GM12878 (cell line): ENCODE data around the gene DYNC2H1. TPM values are rescaled to one million over a fixed set of nuclear protein-coding genes. Genes with fewer than 3 reads are reported as not detected.

ENCODE experiments used
- ATAC-seq: fragments of 200-7000 bp; cut with Tn5 transposase; 3 replicates; pipeline ENCODE4 v1.9.1; 2020; ENCODE audit warnings: mild to moderate bottlenecking, moderate library complexity
- BruUV-seq: library from RNA; stranded (reverse); fragments of 400-500 nt; replicated peaks from 2 replicates; lab custom pipeline; 2021; lab: Mats Ljungman, UMichigan
- CTCF ChIA-PET: fragments of 300-600 bp; sonication (Branson Sonifier 250); formaldehyde crosslinking; extraction: SDS; loops from one replicate; lab custom pipeline; 2021; ENCODE audit warnings: inconsistent platforms; lab: Yijun Ruan, JAX
- POLR2A ChIA-PET: fragments of 350-600 bp; formaldehyde crosslinking; extraction: SDS; loops from one replicate; lab custom pipeline; 2021; ENCODE audit warnings: inconsistent platforms; lab: Charles Lee
- RAD21 ChIA-PET: fragments of 300-600 bp; sonication (Branson Sonifier 250); formaldehyde crosslinking; loops from one replicate; lab custom pipeline; 2023; ENCODE audit warnings: antibody characterized with exemption; ENCODE audit not compliant: unreplicated experiment; lab: Charles Lee
- SMC1A ChIA-PET: fragments of 300-600 bp; sonication (Branson Sonifier 250); formaldehyde crosslinking; loops from one replicate; lab custom pipeline; 2023; ENCODE audit not compliant: unreplicated experiment, uncharacterized antibody; lab: Charles Lee
- DNase-seq: peaks from one replicate; pipeline ENCODE4 v3.0.0-alpha.2; 2011; ENCODE audit warnings: low read depth, low spot score
- FAIRE-seq: peaks from 3 replicates; lab custom pipeline; 2011; peaks lifted over from hg19 to GRCh38; lab: Jason Lieb, UNC
- H2AFZ ChIP-seq: 2 replicates; pipeline ENCODE4 v1.6.0; 2011; ENCODE audit warnings: low read depth, low read length, control low read depth; ENCODE audit not compliant: control insufficient read depth
- H3K27ac ChIP-seq: 2 replicates; pipeline ENCODE4 v1.5.1; 2011; ENCODE audit warnings: control low read depth; ENCODE audit not compliant: control insufficient read depth, insufficient read depth
- H3K27me3 ChIP-seq, 2 experiments: replicated peaks in 1 of 2; 2 replicates each; pipeline versions ENCODE4 v1.6.0 to v1.6.1; 2011; ENCODE audit warnings: low read length in 1 of 2; ENCODE audit not compliant: control insufficient read depth in 2 of 2, insufficient read depth in 2 of 2
- H3K36me3 ChIP-seq, 2 experiments: 2 replicates each; pipeline ENCODE4 v1.5.1; 2011; ENCODE audit warnings: low read length in 1 of 2; ENCODE audit not compliant: control insufficient read depth in 2 of 2, insufficient read depth in 2 of 2
- H3K4me1 ChIP-seq: 2 replicates; pipeline ENCODE4 v1.6.1; 2011; ENCODE audit warnings: mild to moderate bottlenecking, low read length, moderate library complexity, mixed read lengths; ENCODE audit not compliant: control insufficient read depth, insufficient read depth
- H3K4me2 ChIP-seq: 2 replicates; pipeline ENCODE4 v1.6.0; 2011; ENCODE audit warnings: control low read depth; ENCODE audit not compliant: control insufficient read depth, insufficient read depth
- H3K4me3 ChIP-seq: fragments of 200-600 bp; sonication (generic); 2 replicates; pipeline ENCODE4 v1.5.1; 2016
- H3K79me2 ChIP-seq: 2 replicates; pipeline ENCODE4 v1.6.0; 2011; ENCODE audit warnings: low read length; ENCODE audit not compliant: control insufficient read depth, insufficient read depth
- H3K9ac ChIP-seq: 2 replicates; pipeline ENCODE4 v1.8.0; 2011; ENCODE audit warnings: low read length, control low read depth, mixed read lengths; ENCODE audit not compliant: control insufficient read depth, insufficient read depth
- H3K9me3 ChIP-seq: replicated peaks from 3 replicates; pipeline ENCODE4 v1.5.1; 2011; ENCODE audit warnings: mild to moderate bottlenecking, low read length; ENCODE audit not compliant: control insufficient read depth, insufficient read depth
- H4K20me1 ChIP-seq: 2 replicates; pipeline ENCODE4 v1.6.0; 2011; ENCODE audit not compliant: control insufficient read depth, insufficient read depth
- ASH2L ChIP-seq: fragments of 300-600, 200-600 bp; sonication (generic); IDR thresholded peaks from 2 replicates; pipeline ENCODE4 v1.6.1; 2017; ENCODE audit warnings: low read depth, mild to moderate bottlenecking, borderline replicate concordance
- BCL3 ChIP-seq: IDR thresholded peaks from 2 replicates; pipeline ENCODE4 v1.6.1; 2011; ENCODE audit warnings: borderline replicate concordance, low read depth, mild to moderate bottlenecking, moderate library complexity, low read length; ENCODE audit not compliant: insufficient read depth, poor library complexity, severe bottlenecking
- BCLAF1 ChIP-seq: fragments of 450-650 bp; IDR thresholded peaks from 2 replicates; pipeline ENCODE4 v1.6.1; 2017; ENCODE audit warnings: antibody characterized with exemption, mild to moderate bottlenecking, moderate library complexity
- CBX3 ChIP-seq: fragments of 200-600 bp; sonication (generic); IDR thresholded peaks from 2 replicates; pipeline ENCODE4 v1.6.1; 2016; ENCODE audit warnings: low read depth, borderline replicate concordance
- CREB1 ChIP-seq: IDR thresholded peaks from 2 replicates; pipeline ENCODE4 v1.6.1; 2012; ENCODE audit warnings: low read depth, mild to moderate bottlenecking, inconsistent platforms
- EED ChIP-seq: sonication (generic); IDR thresholded peaks from 2 replicates; pipeline ENCODE4 v1.6.1; 2016; ENCODE audit warnings: antibody characterized with exemption, low read depth
- EGR1 ChIP-seq, 2 experiments: IDR thresholded peaks; 1 replicate in 1 of 2; 2 replicates in 1 of 2; pipeline ENCODE4 v1.6.1; 2011 to 2012; ENCODE audit warnings: low read depth in 2 of 2, low read length in 2 of 2, borderline replicate concordance in 1 of 2, mild to moderate bottlenecking in 1 of 2, moderate library complexity in 1 of 2
- IRF4 ChIP-seq: IDR thresholded peaks from 2 replicates; pipeline ENCODE4 v1.6.1; 2011; ENCODE audit warnings: low read depth, low read length
- NFXL1 ChIP-seq: fragments of 450-650 bp; IDR thresholded peaks from 2 replicates; pipeline ENCODE4 v1.6.1; 2017; ENCODE audit warnings: antibody characterized with exemption, mild to moderate bottlenecking, borderline replicate concordance
- NR2F1 ChIP-seq: fragments of 450-650 bp; conservative IDR thresholded peaks from 2 replicates; pipeline ENCODE4 v1.6.1; 2017; ENCODE audit warnings: mild to moderate bottlenecking
- PML ChIP-seq: IDR thresholded peaks from 2 replicates; pipeline ENCODE4 v1.6.1; 2012; ENCODE audit warnings: low read length, inconsistent platforms
- RUNX3 ChIP-seq: IDR thresholded peaks from 2 replicates; pipeline ENCODE4 v1.6.1; 2012; ENCODE audit warnings: low read length, inconsistent platforms
- SP1 ChIP-seq: IDR thresholded peaks from one replicate; pipeline ENCODE4 v1.6.1; 2011; ENCODE audit warnings: low read depth, low read length
- SUZ12 ChIP-seq: fragments of 200-600 bp; sonication (generic); IDR thresholded peaks from one replicate; pipeline ENCODE4 v1.6.1; 2018; ENCODE audit warnings: antibody characterized with exemption, mild to moderate bottlenecking; ENCODE audit not compliant: unreplicated experiment
- TCF7 ChIP-seq: IDR thresholded peaks from 2 replicates; pipeline ENCODE4 v1.6.1; 2014; ENCODE audit warnings: antibody characterized with exemption, borderline replicate concordance
- ZNF274 ChIP-seq: IDR thresholded peaks from one replicate; pipeline ENCODE4 v1.8.0; 2011; ENCODE audit not compliant: insufficient read length, insufficient read depth
- WGBS: methylation state at CpG from one replicate; pipeline ENCODE4 v1.1.6; 2016; ENCODE audit warnings: low lambda C conversion rate; ENCODE audit not compliant: insufficient replicate concordance, insufficient coverage; ENCODE audit errors: missing lambda C conversion rate; 5-methylcytosine and 5-hydroxymethylcytosine counted together
- in situ Hi-C: fragments of 300-500 bp; cut with MboI; formaldehyde crosslinking; loops from 9 replicates; pipeline ENCODE4 v1.14.3; 2018; ENCODE audit warnings: mixed read lengths
- intact Hi-C: fragments of 100-400 bp; cut with micrococcal nuclease; formaldehyde crosslinking; loops from one replicate; pipeline ENCODE4 v1.14.2; 2022; ENCODE audit not compliant: unreplicated experiment
- polyA plus RNA-seq, 11 experiments: library from polyadenylated mRNA; depleted of rRNA in 4 of 11; unstranded in 6 of 11; stranded (reverse) in 5 of 11; fragments of >200 nt; fragmentation: Nextera tagmentation in 4 of 11; fragmentation: Illumina TruSeq in 1 of 11; extraction: Ambion mirVana in 4 of 11; extraction: Trizol in 1 of 11; gene quantifications; 1 replicate in 1 of 11; 2 replicates in 10 of 11; pipeline versions ENCODE4 v1.2.1 to v1.2.3, GENCODE V29; 2011 to 2016; ENCODE audit warnings: inconsistent platforms in 2 of 11, missing spikeins in 2 of 11, low read depth in 1 of 11
- total RNA-seq, 4 experiments: library from RNA; depleted of rRNA in 3 of 4; stranded (reverse); fragments of >200 nt in 3 of 4; fragmentation: Illumina TruSeq in 1 of 4; extraction: Trizol in 1 of 4; gene quantifications; 2 replicates each; pipeline versions ENCODE4 v1.2.1 to v1.2.3, GENCODE V29; 2013 to 2021

The DYNC2H1 gene
- total and polyA plus RNA-seq, 10 of the 15 experiments (the other 5 are each of a cell fraction or from before 2014, with no cell fraction given): 0.12 to 3.9 (median 0.23) TPM; not detected in 2

- in situ Hi-C loops: no loop called here
Measured at GRCh38 chr11:103397369-103397768, 288.1 kb downstream of the DYNC2H1 start.

GRCh38 chr11:103398829-103399228 lies 289.6 kb downstream of the DYNC2H1 start:
- Histone ChIP-seq H3K27ac (no peak overlapping the region), H3K27me3 (no peaks in the 10 kb centered on the region), H3K36me3 (no peaks in the 10 kb centered on the region), H3K4me3 (no peak overlapping the region), H3K4me1 (no peaks in the 10 kb centered on the region), H3K9me3 (no peaks in the 10 kb centered on the region), H2AFZ (no peak overlapping the region), H4K20me1 (no peaks in the 10 kb centered on the region), H3K4me2 (no peak overlapping the region), H3K79me2 (no peaks in the 10 kb centered on the region), H3K9ac (no peak overlapping the region)
- in situ Hi-C loops: no loop called here
- ChIA-PET CTCF (no interaction called here), SMC1A (no interaction called here), POLR2A (no interaction called here), RAD21 (no interaction called here)
- FAIRE-seq (no peak), ATAC-seq (no peak), DNase-seq (no peak)
- no peak for TF ChIP-seq BCL3
- TF ChIP-seq NR2F1: no peak
- TF ChIP-seq CBX3: no peak
- TF ChIP-seq EGR1 (IDR thresholded peaks at IDR 0.05; ENCODE audit: borderline replicate concordance in 1 of 2, low read depth in 2 of 2, low read length in 2 of 2): no peak
- TF ChIP-seq PML: no peak
- TF ChIP-seq ZNF274: no peak
- TF ChIP-seq TCF7: peak; percentile 34; the same call in 1 of the 2 replicates
- no peak for TF ChIP-seq BCLAF1
- TF ChIP-seq RUNX3: peak; percentile 51; the same call in 1 of the 2 replicates
- TF ChIP-seq NFXL1: no peak
- no peak for TF ChIP-seq SUZ12
- WGBS: 19% methylated on average over 6 of the region's 6 CpGs
- BruUV-seq: no TSS peak
- intact Hi-C loops: no loop called here

More at GRCh38 chr11:103397369-103397768, 288.1 kb downstream of the DYNC2H1 start:
- H2AFZ ChIP-seq: no peak overlapping the region
- no peaks in the 10 kb centered on the region for H3K36me3 ChIP-seq
- TF ChIP-seq EED (no peak), SP1 (no peak), ASH2L (no peak), CREB1 (no peak), IRF4 (no peak)
- RAD21 ChIA-PET: no interaction called here
- no TSS peak for BruUV-seq
- no peaks in the 10 kb centered on the region for H3K79me2 ChIP-seq
- no peak for DNase-seq
- ATAC-seq: no peak
- no peaks in the 10 kb centered on the region for H4K20me1 ChIP-seq
- H3K27ac ChIP-seq: no peak overlapping the region
- no peaks in the 10 kb centered on the region for H3K9me3 ChIP-seq
- SMC1A ChIA-PET: no interaction called here
- no peak overlapping the region for H3K4me3 ChIP-seq
- no peaks in the 10 kb centered on the region for H3K4me1 ChIP-seq
- no peak for FAIRE-seq
- no peak overlapping the region for H3K9ac ChIP-seq
- WGBS: 0% methylated on average over 2 of the region's 2 CpGs
- no peak overlapping the region for H3K4me2 ChIP-seq
- POLR2A ChIA-PET: no interaction called here
- no peaks in the 10 kb centered on the region for H3K27me3 ChIP-seq
- intact Hi-C loops: no loop called here
- CTCF ChIA-PET: interaction anchor here (1.2 kb wide), 1 partner anchor 12 kb away, joined by 3 read pairs; no protein-coding TSS in a partner anchor
